ENCODE results near the gene NCLN. TPM values are rescaled to one million over a fixed set of nuclear protein-coding genes. Genes with fewer than 3 reads are reported as not detected.
"Not testable (repeated sequence)": the region's sequence is repeated elsewhere in the genome, so short reads cannot be mapped to it uniquely, and the experiment has no call there.

Gene NCLN
- total RNA-seq, 1 donor from 2014 or later = 54.6 TPM

- no peak for DNase-seq (ENCODE audit: low spot score, unreplicated experiment)
- TF ChIP-seq, protein P1, sequence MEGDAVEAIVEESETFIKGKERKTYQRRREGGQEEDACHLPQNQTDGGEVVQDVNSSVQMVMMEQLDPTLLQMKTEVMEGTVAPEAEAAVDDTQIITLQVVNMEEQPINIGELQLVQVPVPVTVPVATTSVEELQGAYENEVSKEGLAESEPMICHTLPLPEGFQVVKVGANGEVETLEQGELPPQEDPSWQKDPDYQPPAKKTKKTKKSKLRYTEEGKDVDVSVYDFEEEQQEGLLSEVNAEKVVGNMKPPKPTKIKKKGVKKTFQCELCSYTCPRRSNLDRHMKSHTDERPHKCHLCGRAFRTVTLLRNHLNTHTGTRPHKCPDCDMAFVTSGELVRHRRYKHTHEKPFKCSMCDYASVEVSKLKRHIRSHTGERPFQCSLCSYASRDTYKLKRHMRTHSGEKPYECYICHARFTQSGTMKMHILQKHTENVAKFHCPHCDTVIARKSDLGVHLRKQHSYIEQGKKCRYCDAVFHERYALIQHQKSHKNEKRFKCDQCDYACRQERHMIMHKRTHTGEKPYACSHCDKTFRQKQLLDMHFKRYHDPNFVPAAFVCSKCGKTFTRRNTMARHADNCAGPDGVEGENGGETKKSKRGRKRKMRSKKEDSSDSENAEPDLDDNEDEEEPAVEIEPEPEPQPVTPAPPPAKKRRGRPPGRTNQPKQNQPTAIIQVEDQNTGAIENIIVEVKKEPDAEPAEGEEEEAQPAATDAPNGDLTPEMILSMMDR (IDR thresholded peaks at IDR 0.05; ENCODE audit: unreplicated experiment) = peak; percentile 36
- Mint-ChIP-seq H3K9me3 (ENCODE audit: low read depth) (no peaks in the 10 kb centered on the region), H3K27me3 (peaks cover 26% of the 10 kb centered on the region), H3K4me1 (ENCODE audit: low read depth) (no peaks in the 10 kb centered on the region), H3K36me3 (ENCODE audit: insufficient read depth) (no peaks in the 10 kb centered on the region), H3K4me3 (ENCODE audit: low read depth) (no peak overlapping the region), H3K27ac (no peak overlapping the region)
These were observed 49.1 kb downstream of the NCLN start for GRCh38 chr19:3234800-3235199.

- peaks cover 28% of the 10 kb centered on the region for H3K27me3 Mint-ChIP-seq
- H3K4me3 Mint-ChIP-seq (ENCODE audit: low read depth); H3K36me3 Mint-ChIP-seq (ENCODE audit: insufficient read depth); H3K9me3 Mint-ChIP-seq (ENCODE audit: low read depth); H3K27ac Mint-ChIP-seq; H3K4me1 Mint-ChIP-seq (ENCODE audit: low read depth); DNase-seq (ENCODE audit: low spot score, unreplicated experiment): not testable (repeated sequence)
These were observed 49.9 kb downstream of the NCLN start for GRCh38 chr19:3235604-3236003.

DNA sequence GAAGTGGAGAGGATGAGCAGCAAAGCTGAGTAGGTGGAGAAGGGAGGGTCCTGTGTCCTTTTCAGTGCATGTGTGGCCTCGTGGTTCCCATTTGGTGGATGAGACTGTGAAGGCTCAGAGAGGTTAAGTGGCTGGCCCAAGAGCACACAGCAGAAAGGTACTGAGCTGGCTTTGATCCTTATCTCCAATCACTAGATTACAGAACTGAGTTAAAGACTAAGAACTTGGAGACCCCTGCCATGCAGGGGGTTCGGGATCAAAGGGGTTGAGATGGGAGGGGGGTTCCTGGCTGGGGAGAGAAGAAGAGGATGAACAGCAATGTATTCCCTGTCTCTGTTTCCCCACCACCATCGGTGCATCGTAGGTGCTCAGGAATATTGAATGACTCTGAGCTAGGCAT lies 50.5 kb downstream of the NCLN start:
- no peaks in the 10 kb centered on the region for H3K36me3 Mint-ChIP-seq (ENCODE audit: insufficient read depth)
- H3K9me3 Mint-ChIP-seq (ENCODE audit: low read depth) = no peaks in the 10 kb centered on the region
- no peak overlapping the region for H3K4me3 Mint-ChIP-seq (ENCODE audit: low read depth)
- H3K27me3 Mint-ChIP-seq = peaks cover 28% of the 10 kb centered on the region
- TF ChIP-seq, protein P1 (IDR thresholded peaks at IDR 0.05; ENCODE audit: unreplicated experiment) = no peak
- DNase-seq (ENCODE audit: low spot score, unreplicated experiment) = no peak
- no peak overlapping the region for H3K27ac Mint-ChIP-seq
- H3K4me1 Mint-ChIP-seq (ENCODE audit: low read depth) = no peaks in the 10 kb centered on the region

DNA sequence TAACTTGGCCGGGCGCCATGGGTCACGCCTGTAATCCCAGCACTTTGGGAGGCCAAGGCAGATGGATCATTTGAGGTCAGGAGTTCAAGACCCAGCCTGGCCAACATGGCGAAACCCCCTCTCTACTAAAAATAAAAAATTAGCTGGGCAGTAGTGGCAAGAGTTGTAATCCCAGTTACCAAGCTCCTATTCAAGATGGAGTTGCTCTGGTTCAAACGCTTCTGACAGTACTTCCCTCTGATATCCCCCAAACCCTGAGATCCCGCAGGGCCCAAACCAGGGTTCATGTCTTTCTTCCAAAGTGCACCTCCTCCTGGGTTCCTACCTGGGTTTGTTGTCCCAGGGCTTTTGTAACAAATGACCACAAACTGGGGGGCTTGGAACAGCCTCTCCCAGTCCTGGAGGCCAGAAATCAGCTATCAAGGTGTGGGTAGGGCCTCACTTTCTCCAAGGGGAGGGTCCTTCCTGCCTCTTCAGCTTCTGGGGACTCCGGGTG lies 52.4 kb downstream of the NCLN start:
- Mint-ChIP-seq H3K4me1 (ENCODE audit: low read depth) (no peaks in the 10 kb centered on the region), H3K9me3 (ENCODE audit: low read depth) (no peaks in the 10 kb centered on the region), H3K36me3 (ENCODE audit: insufficient read depth) (no peaks in the 10 kb centered on the region), H3K27ac (no peak overlapping the region), H3K4me3 (ENCODE audit: low read depth) (no peak overlapping the region), H3K27me3 (peaks cover 22% of the 10 kb centered on the region)
- no peak for DNase-seq (ENCODE audit: low spot score, unreplicated experiment)
- TF ChIP-seq, protein P1 (IDR thresholded peaks at IDR 0.05; ENCODE audit: unreplicated experiment) = no peak

DNA sequence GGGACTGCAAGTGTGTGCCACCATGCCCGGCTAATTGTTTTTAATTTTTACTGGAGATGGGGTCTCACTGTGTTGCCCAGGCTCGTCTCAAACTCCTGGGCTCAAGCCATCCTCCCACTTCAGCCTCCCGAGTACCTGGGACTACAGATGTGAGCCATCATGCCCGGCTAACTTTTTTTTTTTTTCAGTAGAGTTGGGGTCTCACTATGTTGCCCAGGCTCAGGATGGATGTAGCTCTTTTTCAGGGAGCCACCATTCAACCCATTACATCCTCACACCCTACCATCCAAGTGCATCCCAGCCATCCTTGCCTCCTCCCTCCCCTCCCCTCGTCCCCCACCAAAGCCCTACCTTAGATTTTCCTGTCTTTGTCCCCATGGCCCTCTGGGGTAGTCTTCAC lies 53.6 kb downstream of the NCLN start:
- no peaks in the 10 kb centered on the region for H3K9me3 Mint-ChIP-seq (ENCODE audit: low read depth)
- H3K4me1 Mint-ChIP-seq (ENCODE audit: low read depth) = no peaks in the 10 kb centered on the region
- no peak for DNase-seq (ENCODE audit: low spot score, unreplicated experiment)
- no peak overlapping the region for H3K4me3 Mint-ChIP-seq (ENCODE audit: low read depth)
- no peaks in the 10 kb centered on the region for H3K36me3 Mint-ChIP-seq (ENCODE audit: insufficient read depth)
- no peak overlapping the region for H3K27ac Mint-ChIP-seq
- H3K27me3 Mint-ChIP-seq = peaks cover 11% of the 10 kb centered on the region
- TF ChIP-seq, protein P1 (IDR thresholded peaks at IDR 0.05; ENCODE audit: unreplicated experiment) = no peak

Data from progenitor cell of endocrine pancreas (in vitro differentiated cells).